ENCODE measurements around the gene NLRP6.

NLRP6 gene

DNA sequence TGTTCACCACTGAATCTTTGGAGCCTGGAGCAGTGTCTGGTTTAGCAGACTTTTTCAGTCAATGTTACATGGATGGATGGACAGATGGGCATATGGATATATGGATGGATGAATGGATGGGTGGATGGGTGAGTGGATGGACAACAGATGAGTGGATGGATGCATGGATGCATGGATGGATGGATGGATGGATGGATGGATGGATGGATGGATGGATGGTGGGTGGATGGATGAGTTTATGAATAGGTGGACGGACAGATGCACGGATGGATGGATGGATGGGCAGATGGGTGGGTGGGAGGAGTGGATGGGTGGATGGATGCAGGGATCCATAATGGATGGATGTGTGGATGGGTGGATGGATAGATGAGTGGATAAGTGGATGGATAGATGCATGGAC is 22.4 kb upstream of the NLRP6 start:
- H3K4me3 ChIP-seq (ENCODE audit: control insufficient read depth, low read depth, low read length) = no peak overlapping the region
- TF ChIP-seq, protein P1, sequence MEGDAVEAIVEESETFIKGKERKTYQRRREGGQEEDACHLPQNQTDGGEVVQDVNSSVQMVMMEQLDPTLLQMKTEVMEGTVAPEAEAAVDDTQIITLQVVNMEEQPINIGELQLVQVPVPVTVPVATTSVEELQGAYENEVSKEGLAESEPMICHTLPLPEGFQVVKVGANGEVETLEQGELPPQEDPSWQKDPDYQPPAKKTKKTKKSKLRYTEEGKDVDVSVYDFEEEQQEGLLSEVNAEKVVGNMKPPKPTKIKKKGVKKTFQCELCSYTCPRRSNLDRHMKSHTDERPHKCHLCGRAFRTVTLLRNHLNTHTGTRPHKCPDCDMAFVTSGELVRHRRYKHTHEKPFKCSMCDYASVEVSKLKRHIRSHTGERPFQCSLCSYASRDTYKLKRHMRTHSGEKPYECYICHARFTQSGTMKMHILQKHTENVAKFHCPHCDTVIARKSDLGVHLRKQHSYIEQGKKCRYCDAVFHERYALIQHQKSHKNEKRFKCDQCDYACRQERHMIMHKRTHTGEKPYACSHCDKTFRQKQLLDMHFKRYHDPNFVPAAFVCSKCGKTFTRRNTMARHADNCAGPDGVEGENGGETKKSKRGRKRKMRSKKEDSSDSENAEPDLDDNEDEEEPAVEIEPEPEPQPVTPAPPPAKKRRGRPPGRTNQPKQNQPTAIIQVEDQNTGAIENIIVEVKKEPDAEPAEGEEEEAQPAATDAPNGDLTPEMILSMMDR (conservative IDR thresholded peaks at IDR 0.05; ENCODE audit: control insufficient read depth, insufficient read depth, low read depth, low read length) = no peak

DNA sequence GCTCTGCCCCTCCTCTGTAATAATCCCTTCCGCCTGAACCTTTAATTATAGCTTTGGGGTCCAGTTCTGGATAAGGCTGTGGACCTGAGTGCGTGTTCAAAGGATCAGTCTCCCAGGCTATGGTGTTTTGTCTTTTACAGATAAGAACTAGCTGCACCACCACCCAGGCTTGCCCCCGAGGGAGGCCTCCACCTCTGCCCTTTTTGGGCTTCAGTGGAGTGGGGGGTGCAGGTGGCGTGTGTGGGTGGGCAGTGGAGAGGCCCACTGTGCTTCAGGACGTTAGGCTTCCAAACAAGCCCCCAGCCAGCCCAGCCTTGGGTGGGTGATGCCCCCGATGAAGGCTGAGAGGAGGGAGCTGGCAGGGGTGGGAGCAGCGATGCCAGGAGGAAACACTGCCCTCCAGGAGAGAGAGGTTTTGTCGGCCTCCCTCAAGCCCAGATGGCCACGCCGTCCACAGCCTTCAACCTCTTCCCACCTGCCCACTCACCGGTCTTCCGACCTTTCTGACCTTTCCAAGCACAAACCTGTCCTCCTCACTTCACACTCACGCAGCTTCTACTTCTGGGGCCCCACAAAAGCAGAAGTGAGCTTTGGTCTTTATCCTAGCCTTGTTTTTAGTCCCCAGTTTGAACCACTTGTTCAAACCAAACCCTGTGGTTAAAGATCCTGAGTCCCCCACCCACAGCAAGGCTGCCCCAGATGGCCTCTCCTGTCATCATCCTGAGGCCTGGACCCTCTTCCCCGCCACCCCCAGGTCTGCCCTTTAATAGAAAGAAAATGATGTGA is 21.1 kb upstream of the NLRP6 start:
- no peak overlapping the region for H3K4me3 ChIP-seq (ENCODE audit: control insufficient read depth, low read depth, low read length)
- TF ChIP-seq, protein P1 (conservative IDR thresholded peaks at IDR 0.05; ENCODE audit: control insufficient read depth, insufficient read depth, low read depth, low read length) = no peak
- no peak for DNase-seq (ENCODE audit: low read depth)

More for the DNA sequence above, 22.4 kb upstream of the NLRP6 start:
- no peak for DNase-seq (ENCODE audit: low read depth)

DNA sequence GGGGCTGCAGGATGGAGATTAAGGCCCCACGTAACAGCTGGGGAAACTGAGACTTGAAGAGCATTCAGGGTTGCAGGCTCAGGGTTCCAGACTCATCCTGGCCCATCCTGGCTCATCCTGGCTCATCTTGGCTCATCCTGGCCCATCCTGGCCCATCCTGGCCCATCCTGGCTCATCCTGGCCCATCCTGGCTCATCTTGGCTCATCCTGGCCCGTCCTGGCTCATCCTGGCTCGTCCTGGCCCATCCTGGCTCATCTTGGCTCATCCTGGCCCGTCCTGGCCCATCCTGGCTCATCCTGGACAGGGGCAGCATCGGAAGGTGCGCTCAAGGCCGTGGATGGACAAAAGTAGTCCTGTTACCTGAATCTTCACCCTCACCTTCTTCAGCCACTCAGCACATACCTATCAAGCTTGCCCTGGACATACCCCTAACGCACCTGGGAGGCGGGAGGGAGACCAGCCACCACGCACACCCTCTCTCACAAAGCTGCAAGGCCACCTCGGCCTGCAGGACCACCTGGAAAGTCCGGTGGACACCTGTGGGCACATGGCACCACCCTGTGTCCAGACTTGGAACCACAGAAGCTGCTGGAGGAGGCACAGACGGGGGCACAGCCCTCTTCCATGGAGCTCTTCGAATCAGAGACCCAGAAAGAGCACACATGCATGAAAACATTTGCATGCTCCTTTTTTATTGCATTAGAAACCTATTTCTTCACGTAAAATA is 20.3 kb upstream of the NLRP6 start:
- TF ChIP-seq, protein P1 (conservative IDR thresholded peaks at IDR 0.05; ENCODE audit: control insufficient read depth, insufficient read depth, low read depth, low read length) = no peak
- no peak overlapping the region for H3K4me3 ChIP-seq (ENCODE audit: control insufficient read depth, low read depth, low read length)
- DNase-seq (ENCODE audit: low read depth) = no peak

DNA sequence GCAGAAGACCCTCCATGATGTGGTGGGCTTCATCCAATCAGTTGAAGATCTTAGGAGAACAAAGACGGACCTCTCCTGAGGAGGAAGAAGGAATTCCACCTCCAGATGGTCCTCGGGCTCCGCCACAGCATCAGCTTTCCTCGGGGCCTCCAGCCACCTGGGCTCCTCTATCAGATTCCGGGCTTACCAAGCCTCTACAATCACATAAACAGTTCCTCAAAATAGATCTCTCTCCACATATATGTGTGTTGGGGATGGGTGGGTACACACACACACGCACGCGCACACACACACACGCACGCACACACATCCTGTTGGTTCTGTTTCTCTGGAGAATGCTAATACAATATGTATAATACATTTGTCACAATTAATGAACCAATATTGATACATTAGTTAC is 18.8 kb upstream of the NLRP6 start:
- H3K4me3 ChIP-seq (ENCODE audit: control insufficient read depth, low read depth, low read length) = no peak overlapping the region
- DNase-seq (ENCODE audit: low read depth) = no peak
- TF ChIP-seq, protein P1 (conservative IDR thresholded peaks at IDR 0.05; ENCODE audit: control insufficient read depth, insufficient read depth, low read depth, low read length) = no peak

DNA sequence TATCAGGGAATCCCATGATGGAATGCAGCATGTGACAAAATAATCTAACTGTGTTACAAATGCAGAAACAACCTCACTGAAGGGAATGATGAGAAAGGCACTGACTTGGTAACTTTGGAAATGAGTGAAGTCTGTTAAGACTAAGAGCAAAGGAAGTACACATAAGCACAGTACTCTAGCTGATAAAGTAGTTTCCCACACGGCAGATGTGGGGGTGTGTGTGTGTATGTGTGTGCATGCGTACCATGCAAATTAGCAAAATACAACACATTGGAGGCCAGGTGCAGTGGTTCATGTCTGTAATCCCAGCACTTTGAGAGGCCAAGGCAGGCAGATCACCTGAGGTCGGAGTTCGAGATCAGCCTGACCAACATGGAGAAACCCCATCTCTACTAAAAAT is 16.6 kb upstream of the NLRP6 start:
- no peak for DNase-seq (ENCODE audit: low read depth)
- H3K4me3 ChIP-seq (ENCODE audit: control insufficient read depth, low read depth, low read length) = no peak overlapping the region
- TF ChIP-seq, protein P1 (conservative IDR thresholded peaks at IDR 0.05; ENCODE audit: control insufficient read depth, insufficient read depth, low read depth, low read length) = no peak

DNA sequence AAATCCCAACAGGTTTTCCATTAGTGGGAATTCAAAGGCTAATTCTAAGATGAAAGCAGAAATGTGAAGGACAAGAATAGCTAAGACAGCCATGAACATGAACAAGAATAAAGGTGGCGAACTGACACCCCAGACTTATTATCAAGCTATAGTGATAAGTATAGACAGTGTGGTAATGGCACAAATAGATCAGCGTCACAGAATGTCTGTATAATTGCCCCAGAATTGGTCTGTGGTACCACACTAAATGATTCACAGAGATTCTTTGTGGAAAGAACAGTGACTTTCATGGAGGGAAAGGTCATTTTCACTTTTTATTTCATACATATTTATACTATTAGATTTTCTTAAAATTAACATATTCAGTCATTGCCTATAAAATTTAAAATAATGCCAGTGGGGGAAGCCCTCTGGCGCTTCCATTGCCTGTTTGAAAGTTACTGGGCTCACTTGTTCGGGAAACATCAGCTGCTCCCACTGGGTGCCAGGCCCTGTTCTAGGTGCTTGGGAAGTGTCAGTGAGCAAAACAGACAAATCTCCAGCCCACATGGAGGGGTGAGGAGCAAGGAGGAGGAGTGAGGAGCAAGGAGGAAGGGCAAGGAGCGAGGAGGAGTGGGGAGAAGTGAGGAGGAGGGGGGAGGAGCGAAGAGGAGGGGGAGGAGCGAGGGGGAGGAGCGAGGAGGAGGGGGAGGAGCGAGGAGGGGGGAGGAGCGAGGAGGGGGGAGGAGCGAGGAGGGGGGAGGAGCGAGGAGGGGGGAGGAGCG is 11.3 kb upstream of the NLRP6 start:
- DNase-seq (ENCODE audit: low read depth) = peak; percentile 21
- H3K4me3 ChIP-seq (ENCODE audit: control insufficient read depth, low read depth, low read length) = no peak overlapping the region
- TF ChIP-seq, protein P1 (conservative IDR thresholded peaks at IDR 0.05; ENCODE audit: control insufficient read depth, insufficient read depth, low read depth, low read length) = no peak
